NCI-H226 (cell line): ENCODE data around the gene CFLAR.
A peak's percentile ranks its signal among the peaks of the same experiment; 100 is the strongest.

Experiments used
- DNase-seq: peaks from one replicate; pipeline ENCODE4 v3.0.0-alpha.2; 2015

Gene CFLAR

GRCh38 chr2:201219328-201220096 lies 103.5 kb downstream of the CFLAR start:
- no peak for DNase-seq

GRCh38 chr2:201220102-201220570 lies 104.2 kb downstream of the CFLAR start:
- peak; percentile 15 for DNase-seq

DNA sequence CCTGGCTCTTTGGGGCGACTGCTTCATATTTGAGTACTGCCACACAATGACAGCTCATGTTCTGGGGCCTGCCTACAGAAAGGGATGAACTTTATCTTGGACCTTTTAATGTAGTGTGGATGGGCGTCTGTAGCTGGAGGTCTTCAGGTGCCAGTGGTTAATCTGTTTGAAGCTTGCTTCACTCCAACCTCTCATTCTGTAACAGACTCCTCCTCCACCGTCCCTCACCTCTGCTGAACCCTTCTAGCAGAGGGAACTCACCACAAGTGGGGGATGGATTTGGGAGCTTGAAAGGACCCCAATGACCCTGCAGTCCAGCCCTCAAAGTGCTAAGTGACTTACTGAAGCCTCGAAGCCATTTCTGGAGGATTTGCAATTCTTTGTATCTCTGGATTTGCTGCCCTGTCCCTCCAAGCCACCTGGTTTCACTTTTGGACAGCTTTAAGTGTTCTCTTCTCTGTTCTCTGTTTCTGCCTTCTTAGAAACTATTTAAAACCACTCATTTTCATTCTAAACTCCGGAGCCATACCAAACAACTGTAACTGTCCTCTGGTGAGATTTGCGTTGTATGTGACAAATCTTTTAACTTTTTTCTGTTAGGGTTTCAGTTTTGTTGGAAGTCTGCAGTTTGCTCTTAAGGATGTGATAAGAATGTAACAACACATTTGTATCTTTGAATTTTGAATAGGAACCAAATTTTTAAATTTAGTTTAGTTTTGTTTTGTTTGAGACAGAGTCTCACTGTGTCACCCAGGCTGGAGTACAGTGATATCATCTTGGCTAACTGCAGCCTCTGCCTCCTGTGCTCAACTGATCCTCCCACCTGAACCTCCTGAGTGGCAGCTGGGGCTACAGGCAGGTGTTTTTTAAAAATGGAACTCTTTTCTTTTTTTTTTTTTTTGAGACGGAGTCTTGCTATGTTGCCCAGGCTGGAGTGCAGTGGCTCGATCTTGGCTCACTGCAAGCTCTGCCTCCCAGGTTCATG lies 107.4 kb downstream of the CFLAR start:
- no peak for DNase-seq
